ENCODE results near the gene LYPD5. TPM values are rescaled to one million over a fixed set of nuclear protein-coding genes. Genes with fewer than 3 reads are reported as not detected.

Gene LYPD5
- total RNA-seq, 1 donor from 2014 or later: not detected

- Histone ChIP-seq H3K36me3 (ENCODE audit: insufficient read depth, low read length) (no peaks in the 10 kb centered on the region), H3K27ac (ENCODE audit: low read depth, low read length) (no peak overlapping the region), H3K4me2 (ENCODE audit: low read length) (no peak overlapping the region), H3K27me3 (ENCODE audit: insufficient read depth, low read length) (peaks cover 2% of the 10 kb centered on the region), H3K79me2 (ENCODE audit: insufficient read depth, low read length) (no peaks in the 10 kb centered on the region), H4K20me1 (ENCODE audit: insufficient read depth, low read length) (no peaks in the 10 kb centered on the region), H3K9ac (ENCODE audit: low read length) (no peak overlapping the region), H3K9me3 (ENCODE audit: insufficient read depth, low read depth, low read length) (no peaks in the 10 kb centered on the region), H2AFZ (ENCODE audit: low read depth, low read length) (no peak overlapping the region), H3K4me3 (ENCODE audit: insufficient read depth, low read depth, low read length) (no peak overlapping the region), H3K4me1 (ENCODE audit: insufficient read depth, low read length) (no peaks in the 10 kb centered on the region)
- Mint-ChIP-seq H3K9me3 (ENCODE audit: unreplicated experiment) (no peaks in the 10 kb centered on the region), H3K27me3 (ENCODE audit: low read depth, unreplicated experiment) (peaks cover 31% of the 10 kb centered on the region), H3K36me3 (ENCODE audit: low read depth, unreplicated experiment) (no peaks in the 10 kb centered on the region), H3K4me1 (ENCODE audit: low read depth, unreplicated experiment) (no peaks in the 10 kb centered on the region), H3K27ac (ENCODE audit: unreplicated experiment) (no peak overlapping the region), H3K4me3 (ENCODE audit: unreplicated experiment) (no peak overlapping the region)
- no peak for DNase-seq (ENCODE audit: low read depth)
- FAIRE-seq: no peak
- TF ChIP-seq EZH2 (IDR thresholded peaks at IDR 0.05; ENCODE audit: insufficient read depth, low read length): no peak
- TF ChIP-seq CTCF (IDR thresholded peaks at IDR 0.05; ENCODE audit: insufficient read depth, low read depth, low read length): no peak
These were observed 9.6 kb upstream of the LYPD5 start for GRCh38 chr19:43811837-43812236.

GRCh38 chr19:43809762-43810696, 7.8 kb upstream of the LYPD5 start:
- no peaks in the 10 kb centered on the region for H3K4me1 ChIP-seq (ENCODE audit: insufficient read depth, low read length)
- no peaks in the 10 kb centered on the region for H3K9me3 ChIP-seq (ENCODE audit: insufficient read depth, low read depth, low read length)
- peak; percentile 84 for FAIRE-seq
- Mint-ChIP-seq H3K36me3 (ENCODE audit: low read depth, unreplicated experiment) (no peaks in the 10 kb centered on the region), H3K9me3 (ENCODE audit: unreplicated experiment) (no peaks in the 10 kb centered on the region), H3K4me3 (ENCODE audit: unreplicated experiment) (no peak overlapping the region), H3K27ac (ENCODE audit: unreplicated experiment) (no peak overlapping the region), H3K27me3 (ENCODE audit: low read depth, unreplicated experiment) (peaks cover 29% of the 10 kb centered on the region), H3K4me1 (ENCODE audit: low read depth, unreplicated experiment) (no peaks in the 10 kb centered on the region)
- H3K4me2 ChIP-seq (ENCODE audit: low read length): no peak overlapping the region
- H3K27me3 ChIP-seq (ENCODE audit: insufficient read depth, low read length): peaks cover 2% of the 10 kb centered on the region
- H3K27ac ChIP-seq (ENCODE audit: low read depth, low read length): no peak overlapping the region
- no peaks in the 10 kb centered on the region for H3K36me3 ChIP-seq (ENCODE audit: insufficient read depth, low read length)
- no peak overlapping the region for H2AFZ ChIP-seq (ENCODE audit: low read depth, low read length)
- no peak for TF ChIP-seq EZH2 (IDR thresholded peaks at IDR 0.05; ENCODE audit: insufficient read depth, low read length)
- peak; percentile 67 for TF ChIP-seq CTCF (IDR thresholded peaks at IDR 0.05; ENCODE audit: insufficient read depth, low read depth, low read length)
- no peaks in the 10 kb centered on the region for H3K79me2 ChIP-seq (ENCODE audit: insufficient read depth, low read length)
- no peak overlapping the region for H3K4me3 ChIP-seq (ENCODE audit: insufficient read depth, low read depth, low read length)
- no peaks in the 10 kb centered on the region for H4K20me1 ChIP-seq (ENCODE audit: insufficient read depth, low read length)
- H3K9ac ChIP-seq (ENCODE audit: low read length): no peak overlapping the region
- peak; percentile 48 for DNase-seq (ENCODE audit: low read depth)

GRCh38 chr19:43807651-43808050, 5.4 kb upstream of the LYPD5 start:
- H2AFZ ChIP-seq (ENCODE audit: low read depth, low read length): no peak overlapping the region
- H3K36me3 ChIP-seq (ENCODE audit: insufficient read depth, low read length): no peaks in the 10 kb centered on the region
- Mint-ChIP-seq H3K36me3 (ENCODE audit: low read depth, unreplicated experiment) (no peaks in the 10 kb centered on the region), H3K27ac (ENCODE audit: unreplicated experiment) (no peak overlapping the region), H3K9me3 (ENCODE audit: unreplicated experiment) (no peaks in the 10 kb centered on the region), H3K4me3 (ENCODE audit: unreplicated experiment) (no peak overlapping the region), H3K4me1 (ENCODE audit: low read depth, unreplicated experiment) (no peaks in the 10 kb centered on the region), H3K27me3 (ENCODE audit: low read depth, unreplicated experiment) (peaks cover 16% of the 10 kb centered on the region)
- H3K4me3 ChIP-seq (ENCODE audit: insufficient read depth, low read depth, low read length): no peak overlapping the region
- peaks cover 9% of the 10 kb centered on the region for H3K27me3 ChIP-seq (ENCODE audit: insufficient read depth, low read length)
- no peak overlapping the region for H3K27ac ChIP-seq (ENCODE audit: low read depth, low read length)
- no peaks in the 10 kb centered on the region for H3K4me1 ChIP-seq (ENCODE audit: insufficient read depth, low read length)
- no peaks in the 10 kb centered on the region for H4K20me1 ChIP-seq (ENCODE audit: insufficient read depth, low read length)
- H3K9me3 ChIP-seq (ENCODE audit: insufficient read depth, low read depth, low read length): no peaks in the 10 kb centered on the region
- H3K9ac ChIP-seq (ENCODE audit: low read length): no peak overlapping the region
- DNase-seq (ENCODE audit: low read depth) (no peak), FAIRE-seq (no peak)
- no peak overlapping the region for H3K4me2 ChIP-seq (ENCODE audit: low read length)
- TF ChIP-seq EZH2 (IDR thresholded peaks at IDR 0.05; ENCODE audit: insufficient read depth, low read length) (no peak), CTCF (IDR thresholded peaks at IDR 0.05; ENCODE audit: insufficient read depth, low read depth, low read length) (no peak)
- no peaks in the 10 kb centered on the region for H3K79me2 ChIP-seq (ENCODE audit: insufficient read depth, low read length)

Measured in astrocyte (in vitro differentiated cells and primary cell).